Measurements from ENCODE around the gene LATS2. TPM values are rescaled to one million over a fixed set of nuclear protein-coding genes. Genes with fewer than 3 reads are reported as not detected.

Gene LATS2
- total RNA-seq = 10 to 100 TPM; 16.2 to 46.1 (median 27.9) TPM
- polyA plus RNA-seq = 10 to 100 TPM in 1 of 2 donors, 1 to 10 TPM in 1; 9.7 to 10.9 TPM
- long read RNA-seq, donor 1, full-length matches to known transcripts = 4 of 21 reads
- long read RNA-seq, donor 1, partial matches to known transcripts = 13 of 21 reads
- long read RNA-seq, donor 1, other reads (novel, unspliced or antisense) = 4 of 21 reads
- long read RNA-seq, donor 2, full-length matches to known transcripts = 2 of 15 reads
- long read RNA-seq, donor 2, partial matches to known transcripts = 6 of 15 reads
- long read RNA-seq, donor 2, other reads (novel, unspliced or antisense) = 7 of 15 reads
- long read RNA-seq, donor 3, partial matches to known transcripts = 10 of 21 reads
- long read RNA-seq, donor 3, other reads (novel, unspliced or antisense) = 11 of 21 reads

- peaks cover 6 to 55% (median 45%) of the 10 kb centered on the region in 9 donors for H3K4me1 ChIP-seq
- TF ChIP-seq CTCF (IDR thresholded peaks at IDR 0.05) = peak in 8 of 9 donors; percentile 13 to 68 (median 38)
- no peaks in the 10 kb centered on the region for H3K9me3 ChIP-seq
- intact Hi-C loops (cut with DNase I) = loop anchor here in 7 of 10 donors (2.0 to 10.0 kb wide), 3 partner anchors 26 to 119 kb away; no protein-coding TSS in a partner anchor
- peaks cover 0 to under 1% (median 0%) of the 10 kb centered on the region in 9 donors for H3K36me3 ChIP-seq
- H3K4me3 ChIP-seq = peak within 1 kb of the TSS; percentile 72 to 100 (median 98)
- 0 to 1% methylated on average over 69 to 96 of the region's 96 CpGs for WGBS, 2 donors
- H3K27me3 ChIP-seq = no peaks in the 10 kb centered on the region
- H3K27ac ChIP-seq = peak within 1 kb of the TSS; percentile 96 to 100 (median 100)
- DNase-seq (peak; percentile 97), ATAC-seq (peak; percentile 94 to 99 (median 98))
Measured at GRCh38 chr13:21061029-21061763, at the start of gene LATS2. Gene LATS2, minus strand, starts transcription at chr13:21061586. Its CDS starts 15,560 bp downstream, at chr13:21046026.

- 84 to 89% methylated on average over 7 of the region's 7 CpGs for WGBS, 2 donors
- intact Hi-C loops (cut with DNase I) = no loop called here
- DNase-seq (no peak), ATAC-seq (no peak)
- H3K4me3 ChIP-seq = no peak overlapping the region
- no peak for TF ChIP-seq CTCF (IDR thresholded peaks at IDR 0.05)
- no peaks in the 10 kb centered on the region for H3K9me3 ChIP-seq
- H3K36me3 ChIP-seq = no peaks in the 10 kb centered on the region
- no peaks in the 10 kb centered on the region for H3K4me1 ChIP-seq
- no peak overlapping the region for H3K27ac ChIP-seq
- H3K27me3 ChIP-seq = no peaks in the 10 kb centered on the region
Measured at GRCh38 chr13:21109168-21109567, 47.8 kb upstream of the LATS2 start.

GRCh38 chr13:21106089-21106488, 44.7 kb upstream of the LATS2 start:
- Histone ChIP-seq H3K4me3 (no peak overlapping the region), H3K36me3 (no peaks in the 10 kb centered on the region), H3K27me3 (no peaks in the 10 kb centered on the region), H3K9me3 (no peaks in the 10 kb centered on the region), H3K27ac (no peak overlapping the region), H3K4me1 (no peaks in the 10 kb centered on the region)
- WGBS, 2 donors = 76% methylated on average over 4 of the region's 4 CpGs
- no peak for TF ChIP-seq CTCF (IDR thresholded peaks at IDR 0.05)
- ATAC-seq (no peak), DNase-seq (no peak)
- intact Hi-C loops (cut with DNase I) = no loop called here

GRCh38 chr13:21104199-21105019, 43.0 kb upstream of the LATS2 start:
- no peaks in the 10 kb centered on the region for H3K9me3 ChIP-seq
- no peak for TF ChIP-seq CTCF (IDR thresholded peaks at IDR 0.05)
- DNase-seq (no peak), ATAC-seq (no peak)
- WGBS, 2 donors = 93 to 95% methylated on average over 36 to 37 of the region's 37 CpGs
- no peak overlapping the region for H3K27ac ChIP-seq
- intact Hi-C loops (cut with DNase I) = no loop called here
- no peaks in the 10 kb centered on the region for H3K36me3 ChIP-seq
- no peak overlapping the region for H3K4me3 ChIP-seq
- H3K4me1 ChIP-seq = no peaks in the 10 kb centered on the region
- H3K27me3 ChIP-seq = no peaks in the 10 kb centered on the region
